Osteoblast (primary cell): Measurements from ENCODE around the gene USF1. TPM values are rescaled to one million over a fixed set of nuclear protein-coding genes. Genes with fewer than 3 reads are reported as not detected.
"Not testable (repeated sequence)": the region's sequence is repeated elsewhere in the genome, so short reads cannot be mapped to it uniquely, and the experiment has no call there.

Source experiments
- DNase-seq: peaks from one replicate; pipeline ENCODE4 v3.0.0; 2011; ENCODE audit warnings: low spot score, mixed read lengths; ENCODE audit not compliant: insufficient read length; ENCODE audit errors: missing footprints
- H2AFZ ChIP-seq: 2 replicates; pipeline ENCODE4 v1.6.0; 2011; ENCODE audit warnings: mild to moderate bottlenecking, low read length
- H3K27ac ChIP-seq: 2 replicates; pipeline ENCODE4 v1.5.1; 2011; ENCODE audit warnings: mild to moderate bottlenecking, low read depth, low read length, moderate library complexity
- H3K27me3 ChIP-seq: 2 replicates; pipeline ENCODE4 v1.6.0; 2012; ENCODE audit warnings: mild to moderate bottlenecking, control low read depth, inconsistent platforms, low read length, moderate library complexity; ENCODE audit not compliant: insufficient read depth
- H3K36me3 ChIP-seq: 2 replicates; pipeline ENCODE4 v1.5.1; 2011; ENCODE audit warnings: mild to moderate bottlenecking, low read length, control low read depth, moderate library complexity; ENCODE audit not compliant: insufficient read depth
- H3K4me1 ChIP-seq: 2 replicates; pipeline ENCODE4 v1.5.1; 2011; ENCODE audit warnings: mild to moderate bottlenecking, low read length, control low read depth, moderate library complexity; ENCODE audit not compliant: insufficient read depth
- H3K4me2 ChIP-seq: 2 replicates; pipeline ENCODE4 v1.6.0; 2011; ENCODE audit warnings: mild to moderate bottlenecking, low read length; ENCODE audit not compliant: insufficient read depth
- H3K4me3 ChIP-seq: fragments of 200-600 bp; sonication (generic); 3 replicates; pipeline ENCODE4 v1.5.1; 2012; ENCODE audit warnings: mild to moderate bottlenecking, low read length, inconsistent platforms; ENCODE audit not compliant: insufficient read depth
- H3K79me2 ChIP-seq: 2 replicates; pipeline ENCODE4 v1.6.0; 2012; ENCODE audit warnings: mild to moderate bottlenecking, low read length, control low read depth, inconsistent platforms; ENCODE audit not compliant: insufficient read depth
- H3K9me3 ChIP-seq: 2 replicates; pipeline ENCODE4 v1.5.1; 2011; ENCODE audit warnings: low read depth, low read length, control low read depth
- H4K20me1 ChIP-seq: 2 replicates; pipeline ENCODE4 v1.6.0; 2012; ENCODE audit warnings: mild to moderate bottlenecking, low read length, control low read depth; ENCODE audit not compliant: insufficient read depth
- CTCF ChIP-seq: IDR thresholded peaks from 2 replicates; pipeline ENCODE4 v1.5.1; 2011; ENCODE audit warnings: mild to moderate bottlenecking, low read depth, low read length, moderate library complexity; ENCODE audit errors: extremely low read depth
- total RNA-seq: library from RNA; depleted of rRNA; stranded (reverse); fragments of >200 nt; gene quantifications from 2 replicates; pipeline ENCODE4 v1.2.3, GENCODE V29; 2012

Gene USF1
- total RNA-seq, 1 donor, result 47.4 TPM

GRCh38 chr1:161019751-161020495 is 25.9 kb downstream of the USF1 start:
- Histone ChIP-seq H3K4me2 (peak overlapping the region; percentile 89), H3K36me3 (no peaks in the 10 kb centered on the region), H3K9me3 (no peaks in the 10 kb centered on the region), H4K20me1 (no peaks in the 10 kb centered on the region), H3K79me2 (no peaks in the 10 kb centered on the region), H3K27me3 (peaks cover 34% of the 10 kb centered on the region), H2AFZ (peak overlapping the region; percentile 82), H3K27ac (no peak overlapping the region), H3K4me1 (peaks cover 14% of the 10 kb centered on the region), H3K4me3 (peak overlapping the region; percentile 68)
- no peak for TF ChIP-seq CTCF
- peak; percentile 89 for DNase-seq

- H3K4me3 ChIP-seq, H4K20me1 ChIP-seq, H3K27ac ChIP-seq, H3K9me3 ChIP-seq, H2AFZ ChIP-seq, H3K4me2 ChIP-seq, H3K79me2 ChIP-seq, DNase-seq, H3K36me3 ChIP-seq: not testable (repeated sequence)
- Histone ChIP-seq H3K4me1 (peaks cover 14% of the 10 kb centered on the region), H3K27me3 (peaks cover 34% of the 10 kb centered on the region)
Measured at GRCh38 chr1:161019111-161019660, 26.6 kb downstream of the USF1 start.

GRCh38 chr1:161018631-161018930 is 27.2 kb downstream of the USF1 start:
- Histone ChIP-seq H3K27me3 (peaks cover 34% of the 10 kb centered on the region), H3K36me3 (no peaks in the 10 kb centered on the region)

GRCh38 chr1:161017756-161018630 is 27.8 kb downstream of the USF1 start:
- Histone ChIP-seq H3K4me3 (no peak overlapping the region), H3K9me3 (no peaks in the 10 kb centered on the region), H3K4me2 (no peak overlapping the region), H3K27me3 (peaks cover 34% of the 10 kb centered on the region), H3K79me2 (no peaks in the 10 kb centered on the region), H4K20me1 (no peaks in the 10 kb centered on the region), H3K4me1 (peaks cover 14% of the 10 kb centered on the region), H2AFZ (no peak overlapping the region), H3K36me3 (no peaks in the 10 kb centered on the region), H3K27ac (no peak overlapping the region)
- DNase-seq, result no peak
- no peak for TF ChIP-seq CTCF

More at GRCh38 chr1:161018631-161018930, 27.2 kb downstream of the USF1 start:
- Histone ChIP-seq H3K79me2 (no peaks in the 10 kb centered on the region), H3K9me3 (no peaks in the 10 kb centered on the region), H4K20me1 (no peaks in the 10 kb centered on the region), H3K4me3 (no peak overlapping the region), H2AFZ (no peak overlapping the region), H3K27ac (no peak overlapping the region), H3K4me2 (no peak overlapping the region), H3K4me1 (peaks cover 14% of the 10 kb centered on the region)
- no peak for DNase-seq
- TF ChIP-seq CTCF, result no peak

- not testable (repeated sequence) for H3K79me2 ChIP-seq, H3K4me3 ChIP-seq
- H3K4me1 ChIP-seq, result peaks cover 14% of the 10 kb centered on the region
Measured at GRCh38 chr1:161017181-161017580, 28.6 kb downstream of the USF1 start.

GRCh38 chr1:161016683-161017082 is 29.1 kb downstream of the USF1 start:
- not testable (repeated sequence) for H3K27ac ChIP-seq, H3K4me2 ChIP-seq

More at GRCh38 chr1:161017181-161017580, 28.6 kb downstream of the USF1 start:
- H3K4me2 ChIP-seq, H4K20me1 ChIP-seq, H3K9me3 ChIP-seq, H3K27ac ChIP-seq, H3K36me3 ChIP-seq, H2AFZ ChIP-seq, DNase-seq: not testable (repeated sequence)
- H3K27me3 ChIP-seq, result peaks cover 32% of the 10 kb centered on the region

More at GRCh38 chr1:161016683-161017082, 29.1 kb downstream of the USF1 start:
- H2AFZ ChIP-seq, H3K4me3 ChIP-seq, DNase-seq, H3K36me3 ChIP-seq, H3K79me2 ChIP-seq, H3K9me3 ChIP-seq, H4K20me1 ChIP-seq: not testable (repeated sequence)
- Histone ChIP-seq H3K27me3 (peaks cover 27% of the 10 kb centered on the region), H3K4me1 (peaks cover 14% of the 10 kb centered on the region)
